OCI-LY7 (cell line): Measurements from ENCODE around the gene HES7. TPM values are rescaled to one million over a fixed set of nuclear protein-coding genes. Genes with fewer than 3 reads are reported as not detected.
"Not testable (repeated sequence)": the region's sequence is repeated elsewhere in the genome, so short reads cannot be mapped to it uniquely, and the experiment has no call there.

ENCODE experiments used
- BruUV-seq: library from RNA; stranded (reverse); fragments of 400-500 nt; replicated peaks from 2 replicates; lab custom pipeline; 2021; lab: Mats Ljungman, UMichigan
- CTCF ChIA-PET: fragments of 300-600 bp; sonication (Branson Sonifier 250); formaldehyde crosslinking; loops from one replicate; lab custom pipeline; 2022; ENCODE audit warnings: antibody characterized with exemption; ENCODE audit not compliant: unreplicated experiment; lab: Charles Lee
- POLR2A ChIA-PET: fragments of 300-600 bp; sonication (Branson Sonifier 250); formaldehyde crosslinking; loops from one replicate; lab custom pipeline; 2022; ENCODE audit warnings: antibody characterized with exemption; lab: Charles Lee
- DNase-seq: peaks from one replicate; pipeline ENCODE4 v3.0.0-alpha.2; 2015; ENCODE audit warnings: low spot score
- H2AFZ ChIP-seq: fragments of 200-600 bp; sonication (generic), shearing (Covaris generic); 2 replicates; pipeline ENCODE4 v1.6.1; 2014; ENCODE audit warnings: mild to moderate bottlenecking, antibody characterized with exemption, low read length, moderate library complexity
- H3K27ac ChIP-seq: fragments of 200-600 bp; sonication (generic); 2 replicates; pipeline ENCODE4 v1.5.1; 2014; ENCODE audit warnings: mixed run types, low read depth, mild to moderate bottlenecking, moderate library complexity, low read length, inconsistent platforms; ENCODE audit not compliant: poor library complexity, severe bottlenecking
- H3K36me3 ChIP-seq: fragments of 200-600 bp; sonication (generic); 2 replicates; pipeline ENCODE4 v1.6.1; 2014; ENCODE audit warnings: mild to moderate bottlenecking, antibody characterized with exemption, low read length, moderate library complexity, mixed read lengths; ENCODE audit not compliant: insufficient read depth
- H3K4me1 ChIP-seq: fragments of 200-600 bp; sonication (generic); 2 replicates; pipeline ENCODE4 v1.5.1; 2014; ENCODE audit warnings: mild to moderate bottlenecking, low read length; ENCODE audit not compliant: insufficient read depth, poor library complexity, severe bottlenecking
- H3K4me2 ChIP-seq: fragments of 200-600 bp; sonication (generic); 2 replicates; pipeline ENCODE4 v1.6.1; 2014; ENCODE audit warnings: mild to moderate bottlenecking, low read length
- H3K4me3 ChIP-seq: fragments of 200-600 bp; sonication (generic); 2 replicates; pipeline ENCODE4 v1.5.1; 2014; ENCODE audit warnings: mild to moderate bottlenecking, low read depth, low read length; ENCODE audit not compliant: poor library complexity, severe bottlenecking
- H3K79me2 ChIP-seq: fragments of 200-600 bp; sonication (generic); 2 replicates; pipeline ENCODE4 v1.6.1; 2016; ENCODE audit warnings: low read depth, mild to moderate bottlenecking, low read length, moderate library complexity, mixed read lengths; ENCODE audit not compliant: insufficient read depth
- H3K9me2 ChIP-seq: fragments of 200-600 bp; sonication (generic); 2 replicates; pipeline ENCODE4 v1.6.1; 2016; ENCODE audit warnings: mild to moderate bottlenecking, low read length, mixed read lengths; ENCODE audit not compliant: insufficient read depth
- H3K9me3 ChIP-seq: fragments of 200-600 bp; sonication (generic); 2 replicates; pipeline ENCODE4 v1.6.1; 2014; ENCODE audit warnings: mild to moderate bottlenecking, mixed run types, low read length, mixed read lengths
- H4K20me1 ChIP-seq: fragments of 200-600 bp; sonication (generic); 2 replicates; pipeline ENCODE4 v1.6.1; 2014; ENCODE audit warnings: mild to moderate bottlenecking, antibody characterized with exemption, low read length, moderate library complexity, mixed read lengths; ENCODE audit not compliant: insufficient read depth
- CTCF ChIP-seq: fragments of 200-600 bp; sonication (generic); conservative IDR thresholded peaks from 2 replicates; pipeline ENCODE4 v1.5.1; 2014; ENCODE audit warnings: mild to moderate bottlenecking, antibody characterized with exemption, low read length, moderate library complexity, mixed read lengths
- EZH2phosphoT487 ChIP-seq: fragments of 200-600 bp; sonication (generic); IDR thresholded peaks from 2 replicates; pipeline ENCODE4 v1.6.1; 2018; ENCODE audit warnings: low read depth, borderline replicate concordance, mild to moderate bottlenecking, mixed run types, antibody characterized with exemption, low read length, moderate library complexity, mixed read lengths
- intact Hi-C: fragments of 100-400 bp; cut with micrococcal nuclease; formaldehyde crosslinking; loops from one replicate; pipeline ENCODE4 v1.10.0; 2022; ENCODE audit not compliant: unreplicated experiment
- total RNA-seq, 2 experiments: library from RNA; depleted of rRNA in 1 of 2; stranded (reverse); fragments of >200 nt in 1 of 2; shearing (Covaris generic) in 1 of 2; gene quantifications; 2 replicates each; pipeline ENCODE4 v1.2.3, GENCODE V29; 2014 to 2022

HES7 gene
- total RNA-seq, 2 experiments from 2014 or later = 0.44 to 5.8 TPM

GRCh38 chr17:8109661-8110455 lies 14.0 kb downstream of the HES7 start:
- H3K79me2 ChIP-seq = no peaks in the 10 kb centered on the region
- H4K20me1 ChIP-seq = no peaks in the 10 kb centered on the region
- H3K9me2 ChIP-seq = no peaks in the 10 kb centered on the region
- peak overlapping the region; percentile 63 for H3K4me3 ChIP-seq
- peak; percentile 85 for DNase-seq
- H3K4me1 ChIP-seq = peaks cover 12% of the 10 kb centered on the region
- POLR2A ChIA-PET = interaction anchor here (1.4 kb wide), 1 partner anchor 19 kb away, joined by 6 read pairs; no protein-coding TSS in a partner anchor
- H3K36me3 ChIP-seq = no peaks in the 10 kb centered on the region
- H3K9me3 ChIP-seq = no peaks in the 10 kb centered on the region
- peak; percentile 88 for TF ChIP-seq CTCF
- TF ChIP-seq EZH2phosphoT487 = no peak
- no peak overlapping the region for H3K27ac ChIP-seq
- peak overlapping the region; percentile 86 for H3K4me2 ChIP-seq
- CTCF ChIA-PET = interaction anchor here (1.1 to 2.4 kb wide), 4 partner anchors 9 to 36 kb away, joined by 3 to 7 read pairs (median 6); no protein-coding TSS in a partner anchor
- intact Hi-C loops = loop anchor here (1.0 to 2.0 kb wide), 3 partner anchors 15 to 50 kb away; no protein-coding TSS in a partner anchor
- BruUV-seq = no TSS peak
- peak overlapping the region; percentile 79; the same call in 1 of the 2 replicates for H2AFZ ChIP-seq

GRCh38 chr17:8108972-8109660 lies 14.8 kb downstream of the HES7 start:
- no TSS peak for BruUV-seq
- H3K79me2 ChIP-seq = no peaks in the 10 kb centered on the region
- H2AFZ ChIP-seq = no peak overlapping the region
- no peaks in the 10 kb centered on the region for H3K9me3 ChIP-seq
- intact Hi-C loops = no loop called here
- no peak for DNase-seq
- H3K4me2 ChIP-seq = no peak overlapping the region
- no peak overlapping the region for H3K4me3 ChIP-seq
- H3K36me3 ChIP-seq = no peaks in the 10 kb centered on the region
- peaks cover 12% of the 10 kb centered on the region for H3K4me1 ChIP-seq
- TF ChIP-seq EZH2phosphoT487 = no peak
- TF ChIP-seq CTCF = no peak
- H4K20me1 ChIP-seq = no peaks in the 10 kb centered on the region
- H3K27ac ChIP-seq = no peak overlapping the region
- POLR2A ChIA-PET = no interaction called here
- CTCF ChIA-PET = interaction anchor here (1.1 to 2.4 kb wide), 2 partner anchors 29 to 35 kb away, joined by 3 to 7 read pairs; no protein-coding TSS in a partner anchor
- H3K9me2 ChIP-seq = no peaks in the 10 kb centered on the region

- H3K36me3 ChIP-seq = not testable (repeated sequence)
- POLR2A ChIA-PET = interaction anchor here (1.0 kb wide), 1 partner anchor 51 kb away, joined by 3 read pairs; no protein-coding TSS in a partner anchor
Measured at GRCh38 chr17:8106980-8107379, 16.9 kb downstream of the HES7 start.

More at GRCh38 chr17:8106980-8107379, 16.9 kb downstream of the HES7 start:
- Histone ChIP-seq H3K4me1 (peaks cover 12% of the 10 kb centered on the region), H2AFZ (peak overlapping the region; percentile 45; the same call in 1 of the 2 replicates)
- BruUV-seq, CTCF ChIA-PET, H4K20me1 ChIP-seq, intact Hi-C loops, DNase-seq, H3K79me2 ChIP-seq, H3K4me2 ChIP-seq, H3K4me3 ChIP-seq, H3K9me3 ChIP-seq, H3K9me2 ChIP-seq, H3K27ac ChIP-seq: not testable (repeated sequence)
